Esophagus squamous epithelium (tissue), 4 donors: ENCODE measurements around the gene SLC50A1.

Experiments
- POLR2A ChIP-seq, 4 donors: fragments of 450-650 bp; IDR thresholded peaks; one replicate each; pipeline ENCODE4 v1.6.1; 2017; ENCODE audit warnings: antibody characterized with exemption in 4 of 4, mild to moderate bottlenecking in 4 of 4, moderate library complexity in 3 of 4
- TF ChIP-seq, protein P1 (sequence below), 6 experiments: fragments of 450-650 bp in 4 of 6; fragments of 200-600 bp in 2 of 6; sonication (generic) in 2 of 6; IDR thresholded peaks; one replicate each; pipeline ENCODE4 v1.5.1; 2016 to 2019; ENCODE audit warnings: antibody characterized with exemption in 6 of 6, mild to moderate bottlenecking in 4 of 6, moderate library complexity in 4 of 6

DNA sequence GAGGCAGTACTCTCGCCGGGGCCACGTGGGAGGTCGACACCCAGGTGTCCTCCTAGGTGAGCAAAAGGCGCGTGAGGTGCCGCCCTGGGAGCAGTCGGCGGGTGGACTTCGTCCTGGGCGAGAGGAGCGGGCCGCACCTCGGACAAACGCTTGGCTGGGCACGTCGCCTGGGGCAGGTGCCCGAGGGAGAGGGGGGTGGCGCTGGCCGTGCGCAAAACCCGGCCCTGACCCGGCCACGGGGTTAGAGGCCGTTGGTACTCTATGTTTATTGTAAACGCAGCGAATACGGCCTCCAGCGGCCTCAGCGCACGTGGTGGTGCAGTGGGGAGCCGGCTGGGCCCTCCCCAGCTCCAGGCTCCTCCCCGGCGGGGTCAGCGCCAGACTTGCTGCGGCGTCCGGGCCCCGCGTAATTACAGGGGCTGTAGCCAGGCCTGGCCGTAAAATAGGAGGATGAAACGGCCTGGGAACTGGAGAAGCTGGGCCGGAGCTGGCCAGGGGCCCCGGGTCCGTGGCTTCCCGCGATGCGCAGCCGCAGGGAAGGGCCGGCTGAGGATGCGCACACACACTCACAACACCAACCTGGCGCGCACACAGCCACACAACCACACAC lies 9.6 kb upstream of the SLC50A1 start:
- TF ChIP-seq, protein P1, sequence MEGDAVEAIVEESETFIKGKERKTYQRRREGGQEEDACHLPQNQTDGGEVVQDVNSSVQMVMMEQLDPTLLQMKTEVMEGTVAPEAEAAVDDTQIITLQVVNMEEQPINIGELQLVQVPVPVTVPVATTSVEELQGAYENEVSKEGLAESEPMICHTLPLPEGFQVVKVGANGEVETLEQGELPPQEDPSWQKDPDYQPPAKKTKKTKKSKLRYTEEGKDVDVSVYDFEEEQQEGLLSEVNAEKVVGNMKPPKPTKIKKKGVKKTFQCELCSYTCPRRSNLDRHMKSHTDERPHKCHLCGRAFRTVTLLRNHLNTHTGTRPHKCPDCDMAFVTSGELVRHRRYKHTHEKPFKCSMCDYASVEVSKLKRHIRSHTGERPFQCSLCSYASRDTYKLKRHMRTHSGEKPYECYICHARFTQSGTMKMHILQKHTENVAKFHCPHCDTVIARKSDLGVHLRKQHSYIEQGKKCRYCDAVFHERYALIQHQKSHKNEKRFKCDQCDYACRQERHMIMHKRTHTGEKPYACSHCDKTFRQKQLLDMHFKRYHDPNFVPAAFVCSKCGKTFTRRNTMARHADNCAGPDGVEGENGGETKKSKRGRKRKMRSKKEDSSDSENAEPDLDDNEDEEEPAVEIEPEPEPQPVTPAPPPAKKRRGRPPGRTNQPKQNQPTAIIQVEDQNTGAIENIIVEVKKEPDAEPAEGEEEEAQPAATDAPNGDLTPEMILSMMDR (IDR thresholded peaks at IDR 0.05), result no peak
- TF ChIP-seq POLR2A (IDR thresholded peaks at IDR 0.05), result peak in 1 of 4 donors; percentile 17
